Vagina (tissue), 2 donors: ENCODE data around the gene KRT86. TPM values are rescaled to one million over a fixed set of nuclear protein-coding genes. Genes with fewer than 3 reads are reported as not detected.

Source experiments
- DNase-seq, 2 donors: peaks; one replicate each; pipeline ENCODE4 v3.0.0-alpha.2; 2017; ENCODE audit errors: extremely low spot score in 2 of 2
- H3K27ac ChIP-seq: fragments of 200-600 bp; sonication (generic); one replicate; pipeline ENCODE4 v1.5.1; 2019
- H3K27me3 ChIP-seq: fragments of 200-600 bp; sonication (generic); one replicate; pipeline ENCODE4 v1.5.1; 2019
- H3K36me3 ChIP-seq, 2 donors: fragments of 200-600 bp; sonication (generic); one replicate each; pipeline ENCODE4 v1.5.1; 2017 to 2019
- H3K4me1 ChIP-seq: fragments of 200-600 bp; sonication (generic); one replicate; pipeline ENCODE4 v1.5.1; 2019
- H3K4me3 ChIP-seq, 2 donors: fragments of 200-600 bp; sonication (generic); 1 replicate in 1 of 2; 2 replicates in 1 of 2; pipeline ENCODE4 v1.5.1; 2016 to 2019
- H3K9me3 ChIP-seq: fragments of 200-600 bp; sonication (generic); one replicate; pipeline ENCODE4 v1.5.1; 2019
- CTCF ChIP-seq, 3 experiments: fragments of 450-650 bp in 2 of 3; fragments of 200-600 bp in 1 of 3; sonication (generic) in 1 of 3; IDR thresholded peaks; one replicate each; pipeline ENCODE4 v1.5.1; 2017 to 2019; ENCODE audit warnings: antibody characterized with exemption in 3 of 3, mild to moderate bottlenecking in 2 of 3, moderate library complexity in 2 of 3
- POLR2A ChIP-seq, 2 donors: fragments of 450-650 bp; IDR thresholded peaks; one replicate each; pipeline ENCODE4 v1.6.1; 2017; ENCODE audit warnings: antibody characterized with exemption in 2 of 2, mild to moderate bottlenecking in 2 of 2, moderate library complexity in 2 of 2
- POLR2AphosphoS5 ChIP-seq, 2 donors: sonication (generic); formaldehyde crosslinking; IDR thresholded peaks; one replicate each; pipeline ENCODE4 v1.9.0; 2017; ENCODE audit warnings: antibody characterized with exemption in 2 of 2, mild to moderate bottlenecking in 2 of 2, low read depth in 1 of 2; ENCODE audit not compliant: insufficient read depth in 1 of 2
- intact Hi-C: fragments of 100-400 bp; cut with DNase I; formaldehyde crosslinking; loops from one replicate; pipeline ENCODE4 v1.15.1; 2023
- total RNA-seq: library from RNA; depleted of rRNA; stranded (reverse); fragments of >200 nt; gene quantifications from one replicate; pipeline ENCODE4 v1.2.3, GENCODE V29; 2016

KRT86 gene
- total RNA-seq, 1 donor from 2014 or later = not detected

DNA sequence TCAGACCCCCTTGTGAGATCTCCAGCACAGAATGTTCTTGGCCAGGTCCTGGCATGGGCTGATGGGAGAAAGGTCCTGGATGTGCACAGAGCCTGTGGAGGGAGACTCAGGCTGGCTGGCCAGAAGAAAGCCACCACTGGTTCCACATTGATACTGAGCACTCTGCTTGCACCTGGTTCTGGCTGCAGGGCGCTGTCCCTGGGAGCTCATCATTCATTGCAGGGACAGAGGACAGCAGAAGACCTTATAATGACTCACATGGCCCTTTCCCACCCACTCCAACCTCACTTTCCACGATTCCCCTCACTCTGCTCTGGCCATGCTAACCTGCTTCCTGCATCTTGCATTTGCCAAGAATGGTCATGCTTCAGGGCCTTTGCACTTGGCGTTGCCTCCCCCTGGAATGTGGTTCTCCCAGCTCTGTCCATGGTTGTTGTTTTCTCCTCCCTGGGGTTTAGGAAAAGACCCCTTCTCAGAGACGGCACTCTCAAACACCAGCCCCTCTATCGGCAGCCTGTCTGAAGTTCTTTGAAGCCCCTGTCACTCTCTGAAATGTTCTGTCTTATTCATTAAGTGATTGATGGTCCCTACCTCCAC lies 31.1 kb upstream of the KRT86 start:
- no peak overlapping the region for H3K4me3 ChIP-seq
- intact Hi-C loops = no loop called here
- DNase-seq = no peak
- H3K27me3 ChIP-seq = no peaks in the 10 kb centered on the region
- no peaks in the 10 kb centered on the region for H3K36me3 ChIP-seq
- H3K9me3 ChIP-seq = no peaks in the 10 kb centered on the region
- TF ChIP-seq POLR2AphosphoS5 (IDR thresholded peaks at IDR 0.05; ENCODE audit: insufficient read depth in 1 of 2, low read depth in 1 of 2) (no peak), CTCF (IDR thresholded peaks at IDR 0.05) (no peak), POLR2A (IDR thresholded peaks at IDR 0.05) (no peak)
- H3K27ac ChIP-seq = peak overlapping the region; percentile 72
- peaks cover 24% of the 10 kb centered on the region for H3K4me1 ChIP-seq

GRCh38 chr12:52243856-52244614 lies 30.4 kb upstream of the KRT86 start:
- Histone ChIP-seq H3K27ac (peak overlapping the region; percentile 72), H3K36me3 (no peaks in the 10 kb centered on the region), H3K9me3 (no peaks in the 10 kb centered on the region), H3K4me1 (peaks cover 29% of the 10 kb centered on the region), H3K27me3 (no peaks in the 10 kb centered on the region), H3K4me3 (no peak overlapping the region)
- TF ChIP-seq POLR2AphosphoS5 (IDR thresholded peaks at IDR 0.05; ENCODE audit: insufficient read depth in 1 of 2, low read depth in 1 of 2) (peak; percentile 38 to 60), POLR2A (IDR thresholded peaks at IDR 0.05) (no peak)
- intact Hi-C loops = no loop called here
- DNase-seq = no peak

GRCh38 chr12:52244615-52244994 lies 29.8 kb upstream of the KRT86 start:
- intact Hi-C loops = no loop called here
- Histone ChIP-seq H3K9me3 (no peaks in the 10 kb centered on the region), H3K4me3 (no peak overlapping the region), H3K27ac (peak overlapping the region; percentile 72), H3K4me1 (peaks cover 33% of the 10 kb centered on the region), H3K27me3 (no peaks in the 10 kb centered on the region), H3K36me3 (no peaks in the 10 kb centered on the region)
- no peak for DNase-seq
- TF ChIP-seq CTCF (IDR thresholded peaks at IDR 0.05) (no peak), POLR2A (IDR thresholded peaks at IDR 0.05) (no peak), POLR2AphosphoS5 (IDR thresholded peaks at IDR 0.05; ENCODE audit: insufficient read depth in 1 of 2, low read depth in 1 of 2) (no peak)

DNA sequence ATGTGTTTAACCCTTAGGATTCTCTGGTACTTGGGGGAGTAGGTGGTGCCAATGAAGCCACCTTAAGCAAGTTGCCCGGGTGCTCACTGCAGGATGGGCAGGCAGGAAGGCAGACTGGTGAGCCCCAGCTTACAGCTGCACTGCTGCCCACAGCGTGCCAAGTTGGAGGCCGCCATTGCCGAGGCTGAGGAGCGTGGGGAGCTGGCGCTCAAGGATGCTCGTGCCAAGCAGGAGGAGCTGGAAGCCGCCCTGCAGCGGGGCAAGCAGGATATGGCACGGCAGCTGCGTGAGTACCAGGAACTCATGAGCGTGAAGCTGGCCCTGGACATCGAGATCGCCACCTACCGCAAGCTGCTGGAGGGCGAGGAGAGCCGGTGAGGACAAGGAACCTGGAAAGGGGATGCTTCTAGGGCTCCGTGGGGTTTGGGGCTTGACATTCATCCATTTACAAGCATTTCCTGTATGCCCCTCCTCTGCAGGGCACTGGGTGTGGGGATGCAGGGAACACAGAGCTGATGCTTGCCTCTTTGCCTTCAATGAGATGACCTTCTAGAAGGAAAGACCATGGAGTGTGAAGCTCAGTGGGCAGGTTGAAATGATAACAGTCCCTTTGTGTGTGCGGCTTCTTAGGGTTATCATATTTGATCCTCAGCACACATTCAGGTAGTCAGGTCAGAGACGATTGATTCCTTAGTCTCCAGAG lies 29.0 kb upstream of the KRT86 start:
- H3K27ac ChIP-seq = no peak overlapping the region
- no peak for TF ChIP-seq CTCF (IDR thresholded peaks at IDR 0.05)
- no peak for TF ChIP-seq POLR2A (IDR thresholded peaks at IDR 0.05)
- no peak for TF ChIP-seq POLR2AphosphoS5 (IDR thresholded peaks at IDR 0.05; ENCODE audit: insufficient read depth in 1 of 2, low read depth in 1 of 2)
- intact Hi-C loops = no loop called here

GRCh38 chr12:52245962-52246569 lies 28.4 kb upstream of the KRT86 start:
- no peaks in the 10 kb centered on the region for H3K36me3 ChIP-seq
- TF ChIP-seq POLR2A (IDR thresholded peaks at IDR 0.05) = no peak
- no peak for TF ChIP-seq CTCF (IDR thresholded peaks at IDR 0.05)
- no peak for TF ChIP-seq POLR2AphosphoS5 (IDR thresholded peaks at IDR 0.05; ENCODE audit: insufficient read depth in 1 of 2, low read depth in 1 of 2)
- H3K9me3 ChIP-seq = no peaks in the 10 kb centered on the region
- no peaks in the 10 kb centered on the region for H3K27me3 ChIP-seq
- H3K4me1 ChIP-seq = peaks cover 33% of the 10 kb centered on the region
- no peak overlapping the region for H3K27ac ChIP-seq
- DNase-seq = no peak
- intact Hi-C loops = no loop called here
- H3K4me3 ChIP-seq = no peak overlapping the region

More for the DNA sequence above, 29.0 kb upstream of the KRT86 start:
- Histone ChIP-seq H3K27me3 (no peaks in the 10 kb centered on the region), H3K4me3 (no peak overlapping the region), H3K9me3 (no peaks in the 10 kb centered on the region), H3K4me1 (peaks cover 33% of the 10 kb centered on the region), H3K36me3 (no peaks in the 10 kb centered on the region)
- DNase-seq = no peak
